Mucosa of gallbladder (tissue), 1 donor: ENCODE data around the gene ANK2. TPM values are rescaled to one million over a fixed set of nuclear protein-coding genes. Genes with fewer than 3 reads are reported as not detected.
A peak's percentile ranks its signal among the peaks of the same experiment; 100 is the strongest.

Experiments
- DNase-seq: peaks from one replicate; pipeline ENCODE4 v3.0.0-alpha.2; 2020; ENCODE audit warnings: low spot score
- total RNA-seq: library from RNA; stranded (reverse); gene quantifications from one replicate; pipeline ENCODE4 v1.2.1, GENCODE V29; 2021
- donor health status: DM: no; HTN: no; CAD: no.

The ANK2 gene
- total RNA-seq, 1 donor from 2014 or later, result 13.7 TPM

DNA sequence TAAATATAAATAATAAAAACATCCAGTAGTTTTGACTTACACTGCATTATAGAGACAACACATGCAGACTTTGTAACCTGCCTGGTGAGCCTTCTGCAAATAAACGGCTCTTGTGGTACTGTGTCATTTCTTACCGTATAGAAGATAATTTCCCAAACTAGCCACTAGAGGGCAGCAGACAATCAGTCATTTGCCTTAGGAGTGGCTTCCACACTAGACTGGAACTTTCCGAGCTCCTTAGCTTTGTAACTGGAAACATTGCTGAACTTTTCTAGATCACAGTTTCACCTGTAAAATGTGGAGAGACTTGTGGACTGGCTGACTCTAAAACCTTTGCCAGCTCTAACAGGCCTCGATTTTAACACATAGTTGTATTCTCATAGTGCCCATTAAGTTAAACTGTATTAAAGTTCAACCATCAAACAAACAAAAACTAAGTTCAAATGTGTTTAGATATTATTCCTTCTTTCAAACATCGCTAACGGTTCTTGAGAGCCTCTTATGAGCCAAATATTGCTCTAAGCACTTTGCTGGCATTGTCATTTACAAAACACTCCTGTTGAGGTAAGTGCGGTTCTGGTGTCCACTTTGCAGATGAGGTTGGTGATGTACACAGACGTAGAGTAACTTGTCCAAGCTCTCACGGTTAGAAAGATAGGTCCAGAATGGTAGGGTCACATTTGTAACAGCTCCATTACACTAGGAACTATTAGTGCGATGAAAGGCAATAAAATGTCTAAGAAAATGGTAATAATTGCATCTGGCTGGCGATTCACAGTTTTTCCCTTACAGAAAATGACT is 345.5 kb downstream of the ANK2 start:
- peak; percentile 80 for DNase-seq

DNA sequence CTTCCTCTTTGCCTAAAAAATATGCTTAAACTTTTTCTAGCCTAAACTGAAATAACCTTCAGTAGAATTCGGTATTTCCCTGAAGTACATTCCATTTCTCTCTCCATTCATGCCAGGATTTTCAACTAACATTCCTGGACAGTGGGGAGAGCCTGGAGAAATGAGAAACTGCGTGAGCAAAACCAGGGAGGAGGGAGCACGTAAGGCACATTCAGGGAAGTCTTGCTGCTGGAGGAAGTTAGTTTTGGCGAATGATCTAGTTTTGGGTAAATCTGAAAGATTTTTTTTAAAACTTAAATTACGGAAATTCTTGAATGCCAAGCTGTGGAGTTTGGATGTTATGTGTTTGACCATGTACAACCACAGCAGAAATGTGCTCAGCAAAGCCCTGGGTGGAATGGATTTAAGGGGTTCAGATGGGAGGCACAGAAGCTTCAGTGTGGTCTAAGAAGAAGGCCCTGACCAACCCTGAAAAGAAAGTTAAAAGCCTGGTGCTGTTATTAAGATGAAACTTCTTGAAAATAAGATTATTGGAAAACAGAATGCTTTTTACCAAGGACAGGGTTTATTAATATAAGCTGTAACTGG is 347.8 kb downstream of the ANK2 start:
- peak; percentile 14 for DNase-seq

DNA sequence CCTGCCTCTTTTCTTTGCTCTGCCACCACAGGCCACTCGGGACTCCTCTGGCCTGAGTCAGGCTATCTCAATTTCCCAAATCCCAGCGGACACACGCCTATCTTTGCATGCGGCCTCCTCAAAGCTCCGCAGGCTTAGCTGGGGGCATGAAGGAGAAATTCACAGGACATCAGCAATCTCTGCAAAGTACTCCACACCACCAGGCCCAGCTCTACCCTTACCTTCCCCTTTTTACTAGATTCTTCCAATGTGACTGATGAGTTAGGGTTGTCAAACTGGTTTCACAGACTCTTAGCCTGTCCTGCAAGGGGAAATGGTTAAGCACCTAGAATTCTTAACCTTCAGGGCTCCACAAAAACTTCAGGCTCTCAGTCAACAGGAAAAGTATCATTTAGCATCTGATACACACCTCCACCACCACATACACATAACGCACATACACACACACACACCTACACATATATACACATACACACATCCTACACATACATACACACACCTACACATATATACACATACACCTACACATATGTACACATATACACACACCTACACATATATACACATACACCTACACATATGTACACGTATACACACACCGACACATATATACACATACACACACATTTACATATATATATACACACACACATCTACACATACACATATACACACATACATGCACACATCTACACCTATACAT is 349.1 kb downstream of the ANK2 start:
- DNase-seq, result no peak

DNA sequence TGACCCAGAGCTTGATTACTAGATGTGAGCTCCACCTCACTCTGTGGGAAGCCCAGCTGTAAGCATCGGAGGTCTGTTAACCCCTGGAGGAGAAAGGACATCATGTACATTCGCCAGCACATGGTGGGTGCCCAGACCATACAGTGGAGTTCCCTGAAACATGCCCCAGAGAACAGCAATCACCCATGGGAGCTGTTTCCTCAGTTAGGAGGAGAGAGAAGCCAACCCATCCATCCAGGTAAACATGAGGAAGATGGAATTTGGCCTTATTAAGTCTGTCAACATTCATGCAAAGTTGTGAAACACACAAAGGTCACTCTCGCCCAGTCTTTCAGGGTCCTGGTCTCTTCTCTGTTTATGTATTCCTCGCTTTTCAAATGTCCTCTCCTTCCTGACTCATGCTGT is 354.7 kb downstream of the ANK2 start:
- DNase-seq, result no peak

DNA sequence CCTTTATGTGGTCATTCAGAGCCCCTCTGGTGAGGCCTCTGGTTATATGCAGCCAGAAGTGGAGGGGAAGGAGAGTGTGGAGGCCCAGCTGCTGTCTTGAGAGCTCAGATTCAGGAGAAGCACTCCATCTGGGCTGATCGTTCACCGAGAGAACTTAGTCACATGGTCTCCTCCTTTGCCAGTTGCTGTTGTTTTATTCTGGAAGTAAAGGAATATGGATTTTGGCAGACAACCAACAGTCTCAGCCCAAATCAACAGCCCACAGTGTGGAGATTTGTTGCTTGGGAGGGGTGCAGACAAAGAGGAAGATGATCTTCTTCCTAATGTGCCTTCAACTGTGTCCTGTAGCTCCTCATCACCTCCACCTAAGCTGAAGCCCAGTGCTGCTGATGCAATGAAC is 355.4 kb downstream of the ANK2 start:
- no peak for DNase-seq

DNA sequence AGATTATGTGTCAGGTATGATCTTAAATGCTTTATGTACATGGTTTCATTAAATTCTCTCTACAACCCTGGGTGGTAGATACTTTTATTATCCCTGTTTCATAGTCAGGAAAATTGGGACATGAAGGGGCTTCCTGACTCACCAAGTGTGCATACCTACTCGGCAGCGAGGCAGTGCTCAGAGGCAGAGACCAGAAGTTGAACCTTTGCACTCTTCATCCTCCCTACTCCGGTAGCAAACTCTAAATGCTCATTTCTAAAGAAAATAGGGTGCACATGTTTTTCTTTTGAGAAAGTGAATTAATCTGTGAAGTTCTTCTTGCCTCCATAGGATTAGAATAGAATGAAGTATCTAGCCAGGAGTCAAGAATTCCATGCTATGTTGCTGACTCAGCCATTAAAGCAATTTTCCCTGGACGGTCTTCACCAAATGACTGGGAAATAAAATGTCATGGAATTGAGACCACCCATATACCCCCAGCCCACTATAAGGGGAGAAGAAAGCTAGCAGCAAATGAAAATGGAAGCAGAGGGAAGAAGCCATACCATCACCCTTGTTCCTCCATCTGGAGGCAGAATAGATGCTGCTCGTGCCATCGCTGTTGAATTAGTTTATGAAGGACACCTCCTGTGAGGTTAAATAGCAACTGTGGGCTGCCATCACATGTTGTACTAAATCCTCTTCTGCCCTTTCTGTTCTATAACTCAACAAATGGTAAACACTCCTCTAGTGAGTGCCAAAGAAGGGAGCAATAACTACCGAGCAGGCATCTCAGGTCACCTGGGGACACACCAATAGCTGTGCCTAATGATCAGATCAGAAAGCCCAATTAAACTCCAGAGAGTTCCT is 356.6 kb downstream of the ANK2 start:
- DNase-seq, result no peak

DNA sequence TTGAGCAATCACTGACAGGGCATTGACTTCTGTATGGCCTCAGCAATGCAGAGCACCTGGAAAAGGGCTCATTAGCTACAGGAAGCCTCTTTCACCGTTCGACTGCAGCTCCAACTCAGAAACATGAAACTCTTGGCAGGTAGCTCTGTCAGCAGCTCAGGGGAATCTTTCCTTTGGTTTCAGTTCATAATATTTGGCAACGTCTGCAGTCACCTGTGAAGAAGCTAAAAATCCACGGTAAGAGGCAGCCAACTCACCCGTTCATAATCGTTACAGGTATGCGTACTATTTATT is 357.2 kb downstream of the ANK2 start:
- no peak for DNase-seq

DNA sequence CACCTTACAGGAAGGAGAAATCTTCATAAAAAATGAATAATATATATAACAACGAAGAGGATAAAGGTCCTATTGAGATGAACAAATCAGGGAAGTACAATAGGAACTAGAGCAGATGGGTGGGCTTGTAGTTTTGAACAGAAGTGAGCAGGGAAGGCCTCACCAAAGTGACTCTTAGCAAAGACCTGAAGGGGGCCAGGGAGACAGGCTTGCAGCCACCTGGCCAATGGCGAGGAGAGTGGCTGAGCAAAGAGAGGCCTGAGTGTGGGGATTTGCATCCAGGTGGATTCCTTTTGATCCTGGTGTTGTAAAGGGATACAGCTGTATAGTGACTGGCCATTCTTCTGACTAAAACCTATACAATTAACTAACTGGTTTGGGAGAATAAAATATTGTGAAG is 358.0 kb downstream of the ANK2 start:
- DNase-seq, result no peak

DNA sequence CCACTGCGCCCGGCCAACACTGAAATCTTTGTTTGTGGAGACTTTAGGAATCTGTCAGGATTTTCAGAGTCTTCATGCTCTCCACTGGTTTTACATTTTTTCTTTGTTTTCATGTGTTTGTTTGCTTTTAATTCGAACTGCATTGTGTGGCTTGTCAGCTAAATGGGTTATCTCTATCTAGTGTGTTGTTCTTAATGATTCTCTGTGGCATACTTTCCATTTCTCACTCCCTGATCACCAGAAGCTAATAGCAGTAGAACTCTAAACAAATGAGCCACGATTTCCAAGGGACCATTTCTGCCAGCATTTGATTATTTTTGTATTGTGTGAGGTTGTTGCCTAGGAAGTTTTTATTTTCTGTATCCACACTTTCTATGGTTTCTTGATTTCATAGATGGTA is 359.7 kb downstream of the ANK2 start:
- DNase-seq, result no peak

DNA sequence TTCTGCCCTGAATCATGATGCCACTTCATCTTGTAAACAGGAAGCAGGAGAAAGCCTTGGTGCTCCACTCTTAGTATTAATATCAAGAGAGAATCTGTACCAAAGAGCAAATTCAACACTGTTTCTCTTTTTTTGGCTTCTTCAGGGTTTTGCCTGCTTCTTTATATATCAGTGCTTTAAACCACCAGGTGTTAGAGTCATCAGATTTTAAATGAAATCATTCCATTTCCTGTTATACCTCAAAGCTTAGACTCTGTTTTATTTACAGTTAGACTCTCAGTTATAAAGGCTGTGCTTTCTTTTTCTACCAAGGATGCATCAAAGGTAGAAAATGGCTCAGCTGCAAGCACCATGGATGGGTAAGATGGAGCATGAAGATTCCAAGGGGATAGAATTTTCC is 361.2 kb downstream of the ANK2 start:
- no peak for DNase-seq

DNA sequence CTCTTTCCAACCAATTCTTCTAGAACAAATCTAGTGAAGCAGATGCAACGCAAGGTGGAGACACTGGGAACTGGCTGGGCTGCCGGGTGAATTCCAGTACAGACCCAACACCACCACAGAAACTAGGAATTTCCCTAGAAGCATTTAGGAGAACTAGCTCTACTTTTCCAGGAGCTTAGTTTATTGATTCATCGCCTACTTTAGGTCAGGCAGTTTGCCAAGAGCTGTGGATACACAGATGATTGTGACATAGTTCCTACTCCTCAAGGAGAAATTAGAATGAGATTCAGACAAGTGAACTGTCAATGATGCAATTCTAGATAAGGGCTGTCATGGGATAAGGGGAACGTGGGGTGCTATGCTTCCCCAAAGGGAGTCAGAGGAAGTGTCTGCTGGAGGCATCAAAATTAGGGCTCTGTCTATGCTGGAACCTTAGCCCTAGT is 362.1 kb downstream of the ANK2 start:
- peak; percentile 76 for DNase-seq

DNA sequence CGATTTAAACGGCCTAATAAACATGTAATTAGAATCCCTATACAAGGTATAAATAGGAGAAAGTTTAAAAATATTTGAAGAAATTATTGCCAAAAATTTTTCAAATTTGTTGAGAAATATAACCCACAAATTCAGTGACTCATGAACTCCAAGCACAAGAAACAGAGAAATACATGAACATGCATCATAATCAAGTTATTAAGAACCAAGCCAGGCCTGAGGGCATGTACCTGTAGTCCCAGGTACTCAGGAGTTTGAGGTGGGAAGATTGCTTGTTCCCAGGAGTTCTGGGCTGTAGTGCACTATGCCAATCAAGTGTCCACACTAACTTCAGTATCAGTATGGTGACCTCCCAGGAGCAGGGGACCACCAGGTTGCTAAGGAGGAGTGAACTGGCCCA is 370.2 kb downstream of the ANK2 start:
- no peak for DNase-seq

DNA sequence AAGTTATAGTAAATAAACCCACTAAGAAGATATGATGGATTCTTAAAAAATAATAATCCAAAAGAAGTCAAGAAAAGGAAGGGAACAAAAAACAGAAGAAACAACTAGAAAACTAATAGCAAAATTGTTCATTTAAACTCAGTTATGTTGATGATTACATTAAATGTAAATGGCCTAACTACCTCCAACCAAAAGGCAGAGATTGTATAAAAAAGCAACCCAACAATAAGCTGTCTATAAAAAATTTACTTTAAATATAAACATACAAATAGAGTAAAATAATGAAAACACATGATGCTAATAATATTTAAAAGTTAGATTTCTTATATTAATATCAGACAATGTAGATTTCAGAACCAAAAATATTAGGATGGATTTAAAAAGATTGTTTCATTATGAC is 371.5 kb downstream of the ANK2 start:
- DNase-seq, result no peak

DNA sequence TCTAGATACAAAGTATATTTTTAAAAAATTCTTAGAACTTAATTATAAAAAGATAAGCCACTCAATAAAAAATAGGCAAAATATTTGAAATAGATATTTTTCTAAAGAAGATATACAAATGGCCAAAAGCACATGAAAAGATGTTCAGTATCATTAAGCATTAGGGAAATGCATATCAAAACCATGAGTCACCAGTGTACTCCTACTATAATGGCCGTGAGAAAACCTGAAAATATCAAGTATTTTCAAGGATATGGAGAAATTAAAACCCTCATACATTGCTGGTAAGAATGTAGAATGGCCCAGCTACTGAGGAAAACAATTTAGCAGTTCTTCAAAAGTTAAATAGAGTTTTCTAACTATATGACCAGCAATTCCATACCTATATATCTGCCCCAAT is 374.2 kb downstream of the ANK2 start:
- DNase-seq, result no peak

DNA sequence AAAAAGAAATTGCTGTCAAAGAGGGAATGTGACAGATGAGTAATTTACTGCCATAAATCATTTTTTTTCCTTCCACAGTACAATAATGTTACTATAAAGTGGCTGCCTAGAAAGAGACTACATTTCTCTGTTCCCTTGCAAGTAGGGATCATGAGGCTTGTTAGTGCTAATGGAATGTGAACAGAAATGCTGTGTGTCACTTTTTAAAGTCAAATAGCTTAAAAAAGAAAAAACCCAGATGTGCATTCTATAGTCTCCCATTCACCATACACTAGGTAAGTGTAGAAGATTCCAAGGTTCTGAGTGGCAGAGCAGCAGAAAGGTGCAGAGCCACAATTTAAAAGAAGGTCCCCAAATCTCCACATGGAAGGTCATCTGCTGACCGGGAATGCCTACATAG is 383.7 kb downstream of the ANK2 start:
- no peak for DNase-seq
